22Rv1 (cell line): Measurements from ENCODE around the gene MSI2.

Experiments used
- CTCF ChIP-seq: fragments of 450-650 bp; IDR thresholded peaks from 2 replicates; pipeline ENCODE4 v1.5.1; 2017; ENCODE audit warnings: mild to moderate bottlenecking
- ZFX ChIP-seq: fragments of 450-650 bp; IDR thresholded peaks from 2 replicates; pipeline ENCODE4 v1.6.1; 2017; ENCODE audit warnings: antibody characterized with exemption, borderline replicate concordance

DNA sequence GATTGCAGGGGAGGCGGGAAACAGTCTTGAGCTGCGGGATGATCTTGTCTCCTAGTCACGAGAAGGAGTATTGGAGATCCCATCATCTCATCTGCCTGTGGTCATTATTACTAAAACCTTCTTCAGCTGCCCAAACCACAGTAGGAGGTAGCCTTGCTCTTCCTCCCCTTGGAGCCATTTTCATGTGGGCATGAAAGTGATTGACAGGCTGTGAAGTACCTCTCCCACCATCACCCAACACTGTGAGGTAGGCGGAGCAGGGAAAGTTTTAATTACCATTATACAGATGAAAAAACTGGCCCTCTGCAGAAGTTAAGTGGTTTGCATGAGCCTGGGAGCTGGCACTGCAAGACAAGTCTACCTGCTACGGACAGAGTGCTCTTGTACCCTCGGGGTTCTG is 237.3 kb downstream of the MSI2 start:
- TF ChIP-seq CTCF (no peak), ZFX (no peak)
